Measurements from ENCODE around the gene ATP1B1. TPM values are rescaled to one million over a fixed set of nuclear protein-coding genes. Genes with fewer than 3 reads are reported as not detected.

The ATP1B1 gene
- total and polyA plus RNA-seq, 2 of the 8 experiments (the other 6 are each of a cell fraction or from before 2014, with no cell fraction given): 16.3 to 76.5 TPM

DNA sequence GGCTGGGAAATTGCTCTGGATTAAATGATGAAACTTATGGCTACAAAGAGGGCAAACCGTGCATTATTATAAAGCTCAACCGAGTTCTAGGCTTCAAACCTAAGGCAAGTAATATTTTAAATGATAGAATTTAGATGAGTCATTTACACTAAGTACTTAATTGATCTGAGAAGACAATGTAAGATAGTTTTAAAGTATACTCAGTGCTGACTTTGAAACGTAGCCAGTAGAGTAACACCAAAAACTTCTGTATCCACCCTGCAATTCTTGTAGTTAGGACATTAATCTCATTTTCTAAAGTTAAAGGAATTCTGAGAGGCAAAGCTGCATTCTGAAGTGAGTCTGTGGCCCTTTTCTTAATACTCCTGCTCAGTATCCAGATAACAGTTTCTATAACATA, 20.8 kb downstream of the ATP1B1 start:
- Histone ChIP-seq H3K56ac (replicated peaks; ENCODE audit: insufficient read length, low read depth, low read length) (no peak overlapping the region), H2BK12ac (ENCODE audit: low read depth, low read length) (no peak overlapping the region), H3K23ac (ENCODE audit: insufficient read length) (no peak overlapping the region), H3K36me3 (ENCODE audit: control insufficient read depth in 2 of 4, insufficient read depth in 4 of 4, low read length in 3 of 4) (peaks cover 11 to 52% (median 31%) of the 10 kb centered on the region in 4 experiments), H3K9ac (replicated peaks in 1 of 4; ENCODE audit: extremely low read depth in 1 of 4, low read depth in 3 of 4, low read length in 3 of 4) (no peak overlapping the region), H2AFZ (ENCODE audit: low read length) (no peak overlapping the region), H3K27me3 (replicated peaks in 1 of 4; ENCODE audit: control insufficient read depth in 3 of 4, extremely low read depth in 1 of 4, insufficient read depth in 3 of 4, low read length in 3 of 4) (no peaks in the 10 kb centered on the region), H4K8ac (ENCODE audit: extremely low read depth, insufficient read depth, low read length) (no peak overlapping the region), H3K4ac (replicated peaks; ENCODE audit: insufficient read length, low read depth, low read length) (no peak overlapping the region), H3K9me3 (ENCODE audit: insufficient read depth in 2 of 2, low read depth in 1 of 2, low read length in 1 of 2) (no peaks in the 10 kb centered on the region), H3K14ac (ENCODE audit: insufficient read length) (no peak overlapping the region), H4K91ac (replicated peaks; ENCODE audit: insufficient read length, low read length) (no peak overlapping the region), H2BK5ac (ENCODE audit: low read depth, low read length) (no peak overlapping the region), H3K4me2 (ENCODE audit: insufficient read depth in 1 of 2, low read depth in 2 of 2, low read length in 2 of 2) (no peak overlapping the region), H2AK5ac (ENCODE audit: low read depth, low read length) (no peak overlapping the region), H2BK20ac (ENCODE audit: low read length) (no peak overlapping the region), H3K4me1 (replicated peaks in 1 of 4; ENCODE audit: control insufficient read depth in 3 of 4, insufficient read depth in 4 of 4, low read length in 3 of 4) (no peaks in the 10 kb centered on the region), H3K18ac (ENCODE audit: extremely low read depth, low read length) (no peak overlapping the region), H2BK120ac (replicated peaks; ENCODE audit: low read depth, low read length) (no peak overlapping the region), H4K20me1 (replicated peaks in 1 of 2; ENCODE audit: control insufficient read depth in 1 of 2, insufficient read depth in 2 of 2, low read length in 2 of 2) (no peaks in the 10 kb centered on the region), H3K4me3 (ENCODE audit: extremely low read depth in 1 of 4, insufficient read depth in 2 of 4, low read depth in 3 of 4, low read length in 4 of 4) (no peak overlapping the region), H3K23me2 (ENCODE audit: low read depth, low read length) (no peaks in the 10 kb centered on the region; the same call in 1 of the 2 replicates), H3K79me2 (ENCODE audit: control insufficient read depth in 1 of 2, insufficient read depth in 2 of 2, low read length in 2 of 2) (peaks cover 0 to 5% of the 10 kb centered on the region in 2 experiments; a peak in 1 of 4 replicates), H3K27ac (ENCODE audit: low read depth, low read length) (no peak overlapping the region), H3K79me1 (ENCODE audit: low read depth, low read length) (no peaks in the 10 kb centered on the region; the same call in 1 of the 2 replicates), H4K5ac (ENCODE audit: insufficient read length, low read depth, low read length) (no peak overlapping the region), H2BK15ac (ENCODE audit: low read length) (no peak overlapping the region)
- FAIRE-seq (no peak), DNase-seq (ENCODE audit: low read depth in 1 of 2, low spot score in 2 of 2) (no peak)
- CTCF ChIA-PET (ENCODE audit: partially characterized antibody): interaction anchor here (0.6 to 1.4 kb wide), 7 partner anchors 20 to 521 kb away, joined by 3 to 4 read pairs (median 3); no protein-coding TSS in a partner anchor
- WGBS, 2 experiments (ENCODE audit: extremely low coverage in 1 of 2, insufficient coverage in 1 of 2, insufficient read length in 1 of 2, insufficient replicate concordance in 2 of 2, low coverage in 1 of 2, low lambda C conversion rate in 2 of 2, missing lambda C conversion rate in 1 of 2): 96% methylated on average over 3 of the region's 3 CpGs; no CpG with 5 or more reads in 1 of the 2 experiments
- POLR2A ChIA-PET (ENCODE audit: partially characterized antibody): interaction anchor here (0.6 kb wide), 1 partner anchor 235 kb away, joined by 4 read pairs; no protein-coding TSS in a partner anchor
- TF ChIP-seq SP1 (IDR thresholded peaks at IDR 0.05; ENCODE audit: low read depth, low read length) (no peak), YY1 (IDR thresholded peaks at IDR 0.05; ENCODE audit: low read depth, low read length) (no peak), TAF1 (IDR thresholded peaks at IDR 0.05; ENCODE audit: low read depth, low read length) (no peak), SRF (IDR thresholded peaks at IDR 0.05; ENCODE audit: low read depth, low read length) (no peak), SIN3A (conservative IDR thresholded peaks at IDR 0.05 in 1 of 2, IDR thresholded peaks at IDR 0.05 in 1 of 2; ENCODE audit: low read depth in 1 of 2, low read length in 2 of 2) (no peak), SIRT6 (IDR thresholded peaks at IDR 0.05; ENCODE audit: low read length) (no peak), NANOG (IDR thresholded peaks at IDR 0.05; ENCODE audit: insufficient read depth, low read depth, low read length, poor library complexity, severe bottlenecking) (no peak), NRF1 (IDR thresholded peaks at IDR 0.05; ENCODE audit: low read depth, low read length) (no peak), E2F6 (IDR thresholded peaks at IDR 0.05) (no peak), ZNF274 (IDR thresholded peaks at IDR 0.05; ENCODE audit: borderline replicate concordance, extremely low read depth, low read length) (no peak), CEBPB (IDR thresholded peaks at IDR 0.05; ENCODE audit: low read depth, low read length) (no peak), RAD21 (IDR thresholded peaks at IDR 0.05 in 1 of 2, conservative IDR thresholded peaks at IDR 0.05 in 1 of 2; ENCODE audit: low read depth in 2 of 2, low read length in 2 of 2) (no peak), CBX8 (IDR thresholded peaks at IDR 0.05; ENCODE audit: borderline replicate concordance, low read depth, low read length) (no peak), BCL11A (IDR thresholded peaks at IDR 0.05; ENCODE audit: low read depth in 2 of 2, low read length in 2 of 2) (no peak)

Data from H1 (cell line).